ENCODE measurements around the gene TMEM95. TPM values are rescaled to one million over a fixed set of nuclear protein-coding genes. Genes with fewer than 3 reads are reported as not detected.

Gene TMEM95
- polyA plus RNA-seq, 1 donor = not detected

- no peak for DNase-seq
Observed at GRCh38 chr17:7379134-7379533, 24.2 kb downstream of the TMEM95 start.

GRCh38 chr17:7380321-7380720 lies 25.4 kb downstream of the TMEM95 start:
- no peak for DNase-seq

DNA sequence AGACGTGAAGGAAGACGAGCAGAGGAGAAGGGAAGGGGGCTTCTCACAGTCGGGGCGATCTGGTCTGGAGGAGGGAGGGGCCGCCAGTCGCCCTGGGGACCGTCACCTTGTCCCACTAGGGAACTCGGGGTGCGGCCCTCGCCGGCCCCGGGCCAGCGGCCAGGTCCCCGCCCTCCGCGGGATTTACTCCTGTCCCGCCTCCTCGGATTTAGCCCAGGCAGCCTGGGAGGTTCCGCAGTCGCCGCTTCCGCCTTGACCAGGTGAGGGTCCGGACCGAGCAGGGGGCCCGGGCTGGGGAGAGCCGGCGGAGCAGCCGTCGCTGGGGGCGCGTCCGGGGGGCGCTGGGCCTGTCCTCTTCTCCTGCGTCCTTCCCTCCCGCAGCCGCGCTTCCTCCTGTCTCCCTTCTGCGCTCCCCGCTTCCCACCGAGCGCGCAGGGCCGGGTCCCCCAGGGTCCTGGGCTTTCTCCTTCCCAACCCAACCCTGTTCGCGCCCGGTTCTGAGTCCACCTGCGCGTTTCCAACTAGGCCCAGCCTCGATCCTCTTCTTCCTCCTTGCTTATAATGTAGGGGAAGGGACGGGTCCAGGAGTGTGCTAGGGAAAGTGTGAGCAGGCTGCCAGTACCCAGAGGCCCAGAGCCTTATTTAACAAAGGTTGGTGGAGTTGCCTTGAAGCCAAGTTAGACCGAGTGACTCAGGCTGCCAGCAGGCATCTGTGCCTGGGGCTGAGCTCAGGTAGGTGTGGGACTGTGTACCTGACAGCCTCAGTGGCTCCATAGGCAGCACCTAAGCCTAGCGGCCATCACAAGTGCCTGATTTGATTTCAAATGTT lies 26.1 kb downstream of the TMEM95 start, which contains the start of gene TNK1:
TSS of gene TNK1 (plus strand) at position 235 of the 829 bp plus-strand sequence. CDS start 1,838 bp downstream, outside the sequence.
- peak; percentile 27 for DNase-seq

GRCh38 chr17:7382901-7383300 lies 27.9 kb downstream of the TMEM95 start:
- no peak for DNase-seq

GRCh38 chr17:7383371-7383741 lies 28.4 kb downstream of the TMEM95 start:
- no peak for DNase-seq

DNA sequence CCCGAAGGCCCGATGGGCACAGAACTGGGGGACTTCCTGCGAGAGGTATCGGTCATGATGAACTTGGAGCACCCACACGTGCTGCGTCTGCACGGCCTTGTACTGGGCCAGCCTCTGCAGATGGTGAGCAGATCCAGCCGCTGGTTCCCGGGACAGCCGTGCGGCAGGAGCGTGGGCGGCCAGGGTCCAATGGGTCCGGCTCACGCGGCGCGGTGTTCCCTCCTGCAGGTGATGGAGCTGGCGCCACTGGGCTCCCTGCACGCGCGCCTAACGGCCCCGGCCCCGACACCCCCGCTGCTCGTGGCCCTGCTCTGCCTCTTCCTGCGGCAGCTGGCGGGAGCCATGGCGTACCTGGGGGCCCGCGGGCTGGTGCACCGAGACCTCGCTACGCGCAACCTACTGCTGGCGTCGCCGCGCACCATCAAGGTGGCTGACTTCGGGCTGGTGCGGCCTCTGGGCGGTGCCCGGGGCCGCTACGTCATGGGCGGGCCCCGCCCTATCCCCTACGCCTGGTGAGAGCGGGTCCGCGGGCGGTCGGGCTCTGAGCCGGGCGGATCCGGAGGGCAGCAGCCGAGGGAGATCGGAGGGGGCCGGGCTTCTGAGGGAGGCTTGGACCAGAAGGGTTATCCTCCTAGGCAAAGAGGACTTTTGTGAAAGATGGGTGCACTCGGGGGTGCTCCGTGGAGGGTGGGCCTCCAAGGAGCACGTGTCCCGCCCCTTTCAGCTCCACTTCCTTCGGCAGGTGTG lies 29.0 kb downstream of the TMEM95 start:
- no peak for DNase-seq

DNA sequence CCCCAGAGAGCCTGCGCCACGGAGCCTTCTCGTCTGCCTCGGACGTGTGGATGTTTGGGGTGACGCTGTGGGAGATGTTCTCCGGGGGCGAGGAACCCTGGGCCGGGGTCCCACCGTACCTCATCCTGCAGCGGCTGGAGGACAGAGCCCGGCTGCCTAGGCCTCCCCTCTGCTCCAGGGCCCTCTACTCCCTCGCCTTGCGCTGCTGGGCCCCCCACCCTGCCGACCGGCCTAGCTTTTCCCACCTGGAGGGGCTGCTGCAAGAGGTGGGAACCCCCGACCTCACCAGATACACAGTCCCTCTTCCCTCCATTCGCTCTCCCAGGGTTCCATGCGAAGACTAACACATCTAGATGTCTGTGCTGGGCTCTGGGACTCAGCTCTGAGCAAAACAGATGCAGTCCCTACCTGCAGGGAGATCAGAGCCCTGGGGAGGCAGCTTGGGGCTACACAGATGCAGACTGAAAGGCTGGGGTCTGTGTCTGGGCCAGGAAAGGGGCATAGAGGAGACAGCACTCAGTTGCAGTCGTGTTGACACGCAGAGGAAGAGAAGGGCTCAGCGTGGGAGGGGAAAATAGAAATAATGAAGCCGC lies 29.6 kb downstream of the TMEM95 start:
- DNase-seq = no peak

GRCh38 chr17:7388856-7389255 lies 33.9 kb downstream of the TMEM95 start:
- DNase-seq = no peak

GRCh38 chr17:7389924-7390910 lies 35.3 kb downstream of the TMEM95 start:
- no peak for DNase-seq

DNA sequence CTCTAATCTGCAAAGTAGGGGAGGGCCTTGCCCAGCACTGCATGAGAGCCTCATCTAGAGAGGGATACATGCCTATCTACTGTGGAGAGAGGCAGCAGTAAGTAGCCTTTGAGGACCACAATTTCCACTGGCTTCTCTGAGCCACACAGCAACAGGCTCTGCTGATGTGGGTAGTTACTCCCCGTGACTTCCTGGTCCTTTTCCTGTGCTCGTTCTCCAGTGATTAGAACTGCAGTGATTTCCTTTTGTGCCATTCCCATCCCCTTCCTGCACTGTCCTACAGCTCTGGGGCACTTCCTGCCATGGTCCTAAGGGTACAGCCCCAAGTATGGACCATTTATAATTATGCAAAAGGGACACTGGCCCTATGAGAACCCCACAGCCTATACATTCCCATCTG lies 36.4 kb downstream of the TMEM95 start:
- no peak for DNase-seq

GRCh38 chr17:7392696-7393612 lies 38.0 kb downstream of the TMEM95 start:
- no peak for DNase-seq

- DNase-seq = no peak
Observed at GRCh38 chr17:7393613-7394451, 38.9 kb downstream of the TMEM95 start.

DNA sequence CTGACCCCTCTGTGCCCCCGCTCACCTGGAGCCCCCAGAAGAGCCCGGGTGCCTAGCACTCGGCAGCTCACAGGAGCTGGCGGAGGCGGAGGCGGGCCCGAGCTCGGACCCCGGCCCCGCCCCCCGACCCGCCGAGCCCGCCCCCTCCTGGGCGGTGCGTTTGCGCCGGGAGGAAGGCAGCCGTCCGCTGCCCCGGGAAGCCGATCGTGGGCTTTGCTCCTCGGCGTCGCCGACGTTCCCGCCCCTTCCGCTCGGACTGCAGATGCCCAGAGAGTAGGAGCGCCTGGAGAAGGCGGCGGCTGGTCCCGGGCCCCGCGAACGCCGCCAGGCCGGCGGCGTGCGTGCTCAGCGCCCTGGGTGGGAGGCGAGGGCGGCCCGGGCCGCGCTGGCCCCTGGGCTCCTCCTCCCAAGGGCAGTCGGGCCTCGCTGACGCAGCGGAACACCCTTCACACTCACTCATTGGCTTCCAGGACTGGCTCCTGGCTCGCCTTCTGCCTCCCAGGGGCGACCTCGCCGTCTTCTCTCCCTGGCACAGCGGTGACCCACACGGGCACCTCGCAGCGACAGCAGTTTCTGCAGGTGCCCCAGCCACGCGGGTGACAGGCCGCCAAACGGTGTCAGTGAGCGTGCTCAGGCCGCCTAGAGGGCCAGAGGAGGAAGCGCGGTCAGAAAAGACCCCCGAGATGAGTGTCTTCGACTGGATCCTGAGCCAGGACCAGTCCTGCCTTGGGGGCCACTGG lies 39.7 kb downstream of the TMEM95 start, which contains the start of gene PLSCR3:
TSS of gene PLSCR3 (minus strand) at position 74 of the 740 bp plus-strand sequence. CDS start 415 bp downstream, outside the sequence.
- peak; percentile 82 for DNase-seq

DNA sequence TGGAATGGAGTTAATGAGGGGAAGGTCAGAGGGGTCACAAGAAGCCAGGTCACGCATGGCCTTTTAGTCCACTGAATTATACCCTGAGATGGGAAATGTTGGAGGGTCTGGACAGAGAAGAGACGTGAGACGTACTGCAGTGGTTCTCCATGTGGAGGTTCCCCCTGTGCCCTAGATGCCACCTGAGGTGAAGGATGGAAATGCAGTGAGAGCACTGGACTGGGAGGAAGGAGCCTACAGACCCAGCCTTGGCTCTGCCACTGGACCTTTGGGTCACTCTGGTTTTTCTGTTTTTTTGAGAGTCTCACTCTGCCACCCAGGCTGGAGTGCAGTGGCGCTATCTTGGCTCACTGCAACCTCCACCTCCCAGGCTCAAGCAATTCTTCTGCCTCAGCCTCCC lies 41.2 kb downstream of the TMEM95 start:
- DNase-seq = no peak

- DNase-seq = no peak
Observed at GRCh38 chr17:7398612-7399011, 43.7 kb downstream of the TMEM95 start.

DNA sequence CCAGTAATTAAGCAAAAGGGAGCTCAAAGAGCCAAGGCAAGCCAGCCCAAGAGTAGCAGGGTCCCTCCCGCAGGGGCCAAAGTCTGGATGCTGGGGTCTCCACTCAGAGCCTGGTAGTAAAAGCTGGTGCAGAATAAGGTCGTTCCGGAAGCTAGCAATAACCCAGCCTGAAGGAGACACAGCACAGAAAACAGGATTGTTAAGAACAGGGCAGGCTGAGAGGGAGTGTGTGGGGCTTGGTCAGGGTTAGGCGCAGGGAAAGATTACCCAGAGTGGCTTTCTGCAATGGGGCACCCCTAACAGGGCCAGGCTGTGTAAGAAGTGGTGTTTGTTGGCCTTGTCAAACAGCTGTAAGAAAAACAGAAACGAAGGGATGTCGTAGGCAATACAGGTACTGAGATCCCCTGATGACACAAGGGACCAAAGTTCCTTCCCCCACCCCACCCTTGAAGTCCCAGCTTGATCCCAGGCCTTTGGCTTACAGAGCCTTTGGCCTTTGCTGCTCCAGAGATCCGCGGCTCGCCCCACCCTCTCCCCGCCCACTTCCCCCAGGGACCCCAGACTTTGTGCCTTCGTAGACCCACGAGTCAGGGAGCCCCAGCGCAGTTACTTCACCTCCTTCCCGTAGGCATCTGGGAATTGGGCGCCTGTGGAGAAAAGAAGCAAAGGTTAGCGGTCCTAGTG lies 48.2 kb downstream of the TMEM95 start:
- DNase-seq = no peak

DNA sequence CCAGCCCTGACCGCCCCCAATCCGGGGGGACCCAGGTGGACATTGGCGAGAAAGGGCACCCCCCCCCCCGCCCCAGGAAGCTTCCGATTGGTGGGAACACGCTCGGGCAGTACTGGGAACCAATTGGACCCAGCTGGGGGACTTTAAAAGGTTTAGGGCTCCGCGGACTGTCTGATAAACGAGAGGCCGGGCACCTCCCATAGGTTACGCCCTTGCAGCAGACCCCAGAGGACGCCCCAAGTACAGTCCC lies 48.7 kb downstream of the TMEM95 start:
- no peak for DNase-seq

DNA sequence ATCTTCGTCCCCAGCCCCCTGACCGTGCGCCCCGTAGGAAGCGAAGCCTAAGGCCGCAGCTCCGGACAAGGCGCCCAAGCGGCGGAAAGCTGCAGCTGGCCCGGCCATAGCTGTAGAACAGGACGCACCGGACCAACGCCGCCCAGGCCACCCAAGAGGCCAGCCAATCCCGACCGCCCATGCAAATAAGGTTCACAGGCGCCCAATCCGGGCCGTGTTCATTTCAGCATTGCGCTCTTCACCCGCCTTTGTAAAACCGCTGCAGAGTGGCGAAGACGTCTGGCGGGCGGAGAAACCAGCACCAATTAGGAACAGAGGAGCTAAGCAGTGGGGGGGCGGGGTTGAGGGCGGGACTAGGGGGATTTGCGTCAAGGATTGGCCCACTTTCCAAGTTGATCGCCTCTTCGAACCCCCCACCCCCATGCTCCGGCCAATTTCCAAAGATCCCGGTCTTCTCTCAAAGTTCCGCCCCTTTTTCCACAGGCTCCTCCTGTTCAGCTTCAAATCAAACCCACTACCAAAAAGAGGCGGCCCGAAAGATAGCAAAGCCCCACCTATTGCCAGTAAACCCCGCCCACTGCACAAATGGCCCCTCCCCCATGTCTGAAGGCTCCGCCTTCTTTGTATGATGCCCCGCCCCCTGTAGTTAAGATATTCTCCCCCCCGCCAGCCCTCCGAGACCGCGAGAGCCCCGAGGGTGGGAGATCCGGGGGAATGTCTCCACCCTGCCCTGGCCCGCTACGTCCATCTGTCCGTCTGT lies 49.2 kb downstream of the TMEM95 start, which contains the start of gene TMEM256:
TSS of gene TMEM256 (minus strand) at position 121 of the 760 bp plus-strand sequence. CDS start at position 108, 13 bp downstream.
- DNase-seq = peak; percentile 99
